Loucy (cell line): ENCODE results near the gene TRPC3.

ENCODE experiments used
- H2AFZ ChIP-seq: fragments of 200-600 bp; sonication (generic); 2 replicates; pipeline ENCODE4 v1.6.0; 2016; ENCODE audit warnings: antibody characterized with exemption, mild to moderate bottlenecking, low read length, moderate library complexity
- H3F3A ChIP-seq: fragments of 200-600 bp; 2 replicates; pipeline ENCODE4 v1.6.0; 2016; ENCODE audit warnings: antibody characterized with exemption, low read depth, mild to moderate bottlenecking
- H3K27me3 ChIP-seq: fragments of 200-600 bp; sonication (generic); 2 replicates; pipeline ENCODE4 v1.6.1; 2014; ENCODE audit warnings: low read length, mild to moderate bottlenecking; ENCODE audit not compliant: insufficient read depth, poor library complexity, severe bottlenecking
- H3K36me3 ChIP-seq: fragments of 200-600 bp; sonication (generic); 2 replicates; pipeline ENCODE4 v1.6.1; 2016; ENCODE audit warnings: low read length; ENCODE audit not compliant: insufficient read depth
- H3K4me1 ChIP-seq: fragments of 200-600 bp; sonication (generic); 2 replicates; pipeline ENCODE4 v1.5.1; 2014; ENCODE audit warnings: low read length, mild to moderate bottlenecking; ENCODE audit not compliant: insufficient read depth, poor library complexity, severe bottlenecking
- H3K4me2 ChIP-seq: fragments of 200-600 bp; sonication (generic); 2 replicates; pipeline ENCODE4 v1.6.0; 2014; ENCODE audit warnings: antibody characterized with exemption, low read length, low read depth, mild to moderate bottlenecking; ENCODE audit not compliant: poor library complexity, severe bottlenecking
- H3K4me3 ChIP-seq: fragments of 200-600 bp; sonication (generic); 2 replicates; pipeline ENCODE4 v1.5.1; 2014; ENCODE audit warnings: low read length, mild to moderate bottlenecking, mixed read lengths; ENCODE audit not compliant: poor library complexity, severe bottlenecking
- H3K79me2 ChIP-seq: fragments of 200-600 bp; sonication (generic); 2 replicates; pipeline ENCODE4 v1.6.1; 2014; ENCODE audit warnings: low read length; ENCODE audit not compliant: insufficient read depth
- H3K9ac ChIP-seq: fragments of 200-600 bp; sonication (generic); 2 replicates; pipeline ENCODE4 v1.6.0; 2014; ENCODE audit warnings: mild to moderate bottlenecking, low read depth, low read length, moderate library complexity; ENCODE audit not compliant: poor library complexity, severe bottlenecking
- H3K9me2 ChIP-seq: fragments of 200-600 bp; sonication (generic); replicated peaks from 2 replicates; pipeline ENCODE4 v1.6.1; 2016; ENCODE audit warnings: low read depth, low read length, mixed read lengths
- H3K9me3 ChIP-seq: fragments of 200-600 bp; sonication (generic); 2 replicates; pipeline ENCODE4 v1.6.1; 2014; ENCODE audit warnings: mild to moderate bottlenecking, antibody characterized with exemption, low read length, low read depth; ENCODE audit not compliant: insufficient read depth
- H4K20me1 ChIP-seq: fragments of 200-600 bp; sonication (generic); 2 replicates; pipeline ENCODE4 v1.6.0; 2014; ENCODE audit warnings: antibody characterized with exemption, low read length, mild to moderate bottlenecking; ENCODE audit not compliant: insufficient read depth, poor library complexity, severe bottlenecking
- CTCF ChIP-seq: fragments of 200-600 bp; sonication (generic); conservative IDR thresholded peaks from 2 replicates; pipeline ENCODE4 v1.5.1; 2014; ENCODE audit warnings: mild to moderate bottlenecking, antibody characterized with exemption, low read length
- EZH2phosphoT487 ChIP-seq: fragments of 200-600 bp; IDR thresholded peaks from 2 replicates; pipeline ENCODE4 v1.6.1; 2018; ENCODE audit warnings: antibody characterized with exemption, mild to moderate bottlenecking, moderate library complexity, borderline replicate concordance

Gene TRPC3

DNA sequence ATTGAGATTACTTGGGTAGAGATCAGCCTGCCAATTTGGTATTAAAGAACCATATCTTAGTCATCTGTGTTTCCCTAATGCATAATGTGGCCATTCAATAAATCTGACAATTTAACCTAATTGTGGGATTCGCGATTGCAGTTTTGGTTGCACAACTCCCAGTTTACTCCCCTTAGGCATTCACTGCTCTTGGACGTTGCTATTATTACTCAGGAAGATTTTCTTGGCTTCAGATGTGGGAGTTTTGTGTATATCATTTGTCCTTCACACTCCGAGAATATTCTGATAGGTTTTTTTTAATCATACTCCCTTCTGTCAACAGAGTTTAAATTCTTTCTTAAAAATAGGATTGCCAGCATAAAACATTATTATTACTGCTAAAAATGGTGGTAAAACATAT, 22.0 kb upstream of the TRPC3 start:
- Histone ChIP-seq H3F3A (no peaks in the 10 kb centered on the region), H3K9me2 (no peaks in the 10 kb centered on the region), H3K9ac (no peak overlapping the region), H3K4me2 (no peak overlapping the region), H2AFZ (no peak overlapping the region), H3K9me3 (no peaks in the 10 kb centered on the region), H3K79me2 (no peaks in the 10 kb centered on the region), H3K27me3 (no peaks in the 10 kb centered on the region), H3K4me3 (no peak overlapping the region), H4K20me1 (no peaks in the 10 kb centered on the region), H3K36me3 (no peaks in the 10 kb centered on the region), H3K4me1 (no peaks in the 10 kb centered on the region)
- TF ChIP-seq CTCF: no peak
- TF ChIP-seq EZH2phosphoT487: no peak

DNA sequence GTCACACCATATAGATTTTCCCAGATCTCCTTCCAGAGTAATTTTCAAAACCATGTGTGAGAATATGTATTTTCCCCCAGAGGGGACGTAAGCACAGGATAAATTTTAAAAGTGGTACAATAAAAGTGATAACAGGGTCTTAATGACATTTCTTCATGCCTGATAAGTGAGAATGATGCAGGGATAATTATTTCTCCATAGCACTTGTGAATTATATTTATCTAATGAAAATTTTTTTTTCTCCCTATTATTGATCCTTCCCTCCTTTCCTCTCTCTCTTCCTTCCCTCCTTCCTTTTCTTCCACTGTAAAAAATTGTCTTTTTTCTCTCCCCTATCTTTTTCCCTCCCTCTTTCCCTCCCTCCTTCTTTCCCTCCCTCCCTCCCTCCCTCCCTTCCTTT, 17.0 kb upstream of the TRPC3 start:
- H2AFZ ChIP-seq: no peak overlapping the region
- no peaks in the 10 kb centered on the region for H3K9me3 ChIP-seq
- no peak overlapping the region for H3K4me3 ChIP-seq
- no peaks in the 10 kb centered on the region for H3K4me1 ChIP-seq
- H3K79me2 ChIP-seq: no peaks in the 10 kb centered on the region
- H3K27me3 ChIP-seq: no peaks in the 10 kb centered on the region
- no peaks in the 10 kb centered on the region for H3F3A ChIP-seq
- no peaks in the 10 kb centered on the region for H3K36me3 ChIP-seq
- no peaks in the 10 kb centered on the region for H4K20me1 ChIP-seq
- TF ChIP-seq EZH2phosphoT487: no peak
- TF ChIP-seq CTCF: no peak
- H3K4me2 ChIP-seq: no peak overlapping the region
- H3K9ac ChIP-seq: no peak overlapping the region
- no peaks in the 10 kb centered on the region for H3K9me2 ChIP-seq

- Histone ChIP-seq H4K20me1 (no peaks in the 10 kb centered on the region), H3K4me2 (no peak overlapping the region), H3K9ac (no peak overlapping the region), H3F3A (no peaks in the 10 kb centered on the region), H2AFZ (no peak overlapping the region), H3K9me2 (no peaks in the 10 kb centered on the region), H3K79me2 (no peaks in the 10 kb centered on the region), H3K27me3 (no peaks in the 10 kb centered on the region), H3K4me3 (no peak overlapping the region), H3K4me1 (no peaks in the 10 kb centered on the region), H3K36me3 (no peaks in the 10 kb centered on the region), H3K9me3 (no peaks in the 10 kb centered on the region)
- no peak for TF ChIP-seq EZH2phosphoT487
Measured at GRCh38 chr4:121964958-121965357, 13.1 kb upstream of the TRPC3 start.

DNA sequence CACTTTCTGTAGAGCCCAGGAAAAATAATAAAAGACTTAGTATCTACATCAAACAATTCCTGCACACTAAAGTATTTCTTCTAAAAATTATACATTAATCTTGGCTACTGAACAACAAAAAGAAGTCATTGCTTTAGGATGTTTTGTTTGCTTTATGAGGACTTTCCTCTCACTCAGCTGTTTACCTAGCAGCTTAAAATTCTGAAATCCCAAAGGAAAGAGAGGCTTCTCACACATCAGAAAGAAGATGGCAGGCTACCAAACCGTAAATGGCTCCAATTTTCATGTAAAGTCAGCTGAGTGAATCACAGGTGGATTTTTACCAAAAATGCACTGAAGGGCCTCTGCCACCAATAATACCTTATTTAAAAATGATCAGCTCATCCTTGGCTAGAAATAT, 9.0 kb upstream of the TRPC3 start:
- TF ChIP-seq EZH2phosphoT487 (no peak), CTCF (no peak)

More for the DNA sequence above, 9.0 kb upstream of the TRPC3 start:
- Histone ChIP-seq H3K79me2 (no peaks in the 10 kb centered on the region), H4K20me1 (no peaks in the 10 kb centered on the region), H3F3A (no peaks in the 10 kb centered on the region), H3K9ac (no peak overlapping the region), H3K9me3 (no peaks in the 10 kb centered on the region), H3K4me1 (no peaks in the 10 kb centered on the region), H3K27me3 (no peaks in the 10 kb centered on the region), H3K4me2 (no peak overlapping the region), H3K36me3 (no peaks in the 10 kb centered on the region), H2AFZ (no peak overlapping the region), H3K9me2 (no peaks in the 10 kb centered on the region), H3K4me3 (no peak overlapping the region)
